BLaER1 treated with 17β-estradiol and CSF1 and Interleukin-3, amounts not matched to agents 10 nM and 100 nM (cell line): ENCODE data around the gene PLEKHA7.

Source experiments
- H3K27ac ChIP-seq, 11 experiments: shearing (Covaris generic); formaldehyde crosslinking; 2 replicates each; pipeline ENCODE4 v1.8.1; 2022
- H3K27me3 ChIP-seq, 11 experiments: shearing (Covaris generic); formaldehyde crosslinking; 2 replicates each; pipeline ENCODE4 v1.8.1; 2022
- H3K36me3 ChIP-seq, 11 experiments: shearing (Covaris generic); formaldehyde crosslinking; 2 replicates each; pipeline ENCODE4 v1.8.1; 2022
- H3K4me1 ChIP-seq, 10 experiments: shearing (Covaris generic); formaldehyde crosslinking; 2 replicates each; pipeline ENCODE4 v1.8.1; 2022
- H3K4me2 ChIP-seq, 11 experiments: shearing (Covaris generic); formaldehyde crosslinking; 2 replicates each; pipeline ENCODE4 v1.8.1; 2022
- H3K4me3 ChIP-seq, 10 experiments: shearing (Covaris generic); formaldehyde crosslinking; 2 replicates each; pipeline ENCODE4 v1.8.1; 2022
- H3K9ac ChIP-seq, 11 experiments: shearing (Covaris generic); formaldehyde crosslinking; 2 replicates each; pipeline ENCODE4 v1.8.1; 2022
- H3K9me3 ChIP-seq, 11 experiments: shearing (Covaris generic); formaldehyde crosslinking; replicated peaks in 1 of 11; 2 replicates each; pipeline ENCODE4 v1.8.1; 2022
- H4K20me1 ChIP-seq, 11 experiments: shearing (Covaris generic); formaldehyde crosslinking; 2 replicates each; pipeline ENCODE4 v1.8.1; 2022
- Cebpa-rat ChIP-seq, 11 experiments: shearing (Covaris generic); IDR thresholded peaks; 2 replicates each; pipeline ENCODE4 v1.8.1; 2022

PLEKHA7 gene

GRCh38 chr11:16815047-16815767 is 199.0 kb downstream of the PLEKHA7 start:
- H3K9me3 ChIP-seq = no peaks in the 10 kb centered on the region
- H3K27ac ChIP-seq = no peak overlapping the region
- H3K27me3 ChIP-seq = no peaks in the 10 kb centered on the region
- no peak overlapping the region for H3K9ac ChIP-seq
- H3K4me3 ChIP-seq = no peak overlapping the region
- H4K20me1 ChIP-seq = no peaks in the 10 kb centered on the region
- H3K4me1 ChIP-seq = peaks cover 0 to 56% (median 18%) of the 10 kb centered on the region in 10 experiments; a peak in 12 of 20 replicates
- no peaks in the 10 kb centered on the region for H3K36me3 ChIP-seq
- TF ChIP-seq Cebpa-rat (IDR thresholded peaks at IDR 0.05) = no peak
- peak overlapping the region in 3 of 11 experiments; percentile 6 to 51 (median 42); a peak in 5 of 22 replicates for H3K4me2 ChIP-seq

- no peaks in the 10 kb centered on the region for H4K20me1 ChIP-seq
- H3K9me3 ChIP-seq = no peaks in the 10 kb centered on the region
- no peak overlapping the region for H3K9ac ChIP-seq
- no peak overlapping the region for H3K4me3 ChIP-seq
- H3K27ac ChIP-seq = no peak overlapping the region
- H3K27me3 ChIP-seq = no peaks in the 10 kb centered on the region
- peak overlapping the region in 3 of 11 experiments; percentile 6 to 51 (median 42); a peak in 4 of 22 replicates for H3K4me2 ChIP-seq
- H3K36me3 ChIP-seq = no peaks in the 10 kb centered on the region
- H3K4me1 ChIP-seq = peaks cover 0 to 63% (median 18%) of the 10 kb centered on the region in 10 experiments; a peak in 12 of 20 replicates
- no peak for TF ChIP-seq Cebpa-rat (IDR thresholded peaks at IDR 0.05)
These were observed 199.7 kb downstream of the PLEKHA7 start for GRCh38 chr11:16814410-16815046.

GRCh38 chr11:16813126-16813525 is 201.1 kb downstream of the PLEKHA7 start:
- TF ChIP-seq Cebpa-rat (IDR thresholded peaks at IDR 0.05) = no peak
- Histone ChIP-seq H3K9me3 (no peaks in the 10 kb centered on the region), H3K4me2 (peak overlapping the region in 1 of 11 experiments; percentile 35; a peak in 1 of 22 replicates)

GRCh38 chr11:16812274-16812673 is 201.9 kb downstream of the PLEKHA7 start:
- Histone ChIP-seq H3K4me2 (no peak overlapping the region), H3K9ac (no peak overlapping the region), H3K27me3 (no peaks in the 10 kb centered on the region)

More at GRCh38 chr11:16813126-16813525, 201.1 kb downstream of the PLEKHA7 start:
- Histone ChIP-seq H3K36me3 (no peaks in the 10 kb centered on the region), H3K9ac (no peak overlapping the region), H4K20me1 (no peaks in the 10 kb centered on the region), H3K27me3 (no peaks in the 10 kb centered on the region), H3K27ac (no peak overlapping the region), H3K4me1 (peaks cover 0 to 71% (median 18%) of the 10 kb centered on the region in 10 experiments; a peak in 13 of 20 replicates), H3K4me3 (no peak overlapping the region)

GRCh38 chr11:16811136-16812020 is 202.8 kb downstream of the PLEKHA7 start:
- no peaks in the 10 kb centered on the region for H3K27me3 ChIP-seq
- H3K9me3 ChIP-seq = no peaks in the 10 kb centered on the region
- no peaks in the 10 kb centered on the region for H4K20me1 ChIP-seq
- no peak overlapping the region for H3K9ac ChIP-seq
- peaks cover 12 to 72% (median 22%) of the 10 kb centered on the region in 10 experiments for H3K4me1 ChIP-seq
- H3K36me3 ChIP-seq = no peaks in the 10 kb centered on the region
- H3K4me2 ChIP-seq = 0 out of 22 replicates have a peak overlapping the region, but pooled peaks of 1 of the 11 experiments have one; percentile 80
- H3K27ac ChIP-seq = no peak overlapping the region
- H3K4me3 ChIP-seq = no peak overlapping the region
- TF ChIP-seq Cebpa-rat (IDR thresholded peaks at IDR 0.05) = no peak

More at GRCh38 chr11:16812274-16812673, 201.9 kb downstream of the PLEKHA7 start:
- TF ChIP-seq Cebpa-rat (IDR thresholded peaks at IDR 0.05) = no peak
- Histone ChIP-seq H3K27ac (no peak overlapping the region), H3K4me3 (no peak overlapping the region), H3K9me3 (no peaks in the 10 kb centered on the region), H3K36me3 (no peaks in the 10 kb centered on the region), H3K4me1 (peaks cover 6 to 71% (median 19%) of the 10 kb centered on the region in 10 experiments), H4K20me1 (no peaks in the 10 kb centered on the region)

- Histone ChIP-seq H4K20me1 (no peaks in the 10 kb centered on the region), H3K9ac (no peak overlapping the region), H3K36me3 (no peaks in the 10 kb centered on the region), H3K9me3 (no peaks in the 10 kb centered on the region), H3K27ac (0 out of 22 replicates have a peak overlapping the region, but pooled peaks of 1 of the 11 experiments have one; percentile 1), H3K4me2 (peak overlapping the region in 3 of 11 experiments; percentile 32 to 80 (median 76); a peak in 6 of 22 replicates), H3K27me3 (no peaks in the 10 kb centered on the region), H3K4me3 (no peak overlapping the region), H3K4me1 (peaks cover 12 to 78% (median 22%) of the 10 kb centered on the region in 10 experiments)
- TF ChIP-seq Cebpa-rat (IDR thresholded peaks at IDR 0.05) = no peak
These were observed 204.1 kb downstream of the PLEKHA7 start for GRCh38 chr11:16809886-16810668.

- Histone ChIP-seq H3K27me3 (no peaks in the 10 kb centered on the region), H3K36me3 (no peaks in the 10 kb centered on the region), H3K4me2 (peak overlapping the region; percentile 29 to 83 (median 70)), H3K9ac (peak overlapping the region in 2 of 11 experiments; percentile 9 to 28; a peak in 2 of 22 replicates), H3K27ac (peak overlapping the region in 5 of 11 experiments; percentile 3 to 37 (median 27); a peak in 3 of 22 replicates), H3K4me3 (no peak overlapping the region), H3K4me1 (peaks cover 12 to 58% (median 19%) of the 10 kb centered on the region in 10 experiments), H3K9me3 (no peaks in the 10 kb centered on the region), H4K20me1 (no peaks in the 10 kb centered on the region)
- no peak for TF ChIP-seq Cebpa-rat (IDR thresholded peaks at IDR 0.05)
These were observed 206.9 kb downstream of the PLEKHA7 start for GRCh38 chr11:16807306-16807705.

GRCh38 chr11:16806791-16807190 is 207.4 kb downstream of the PLEKHA7 start:
- TF ChIP-seq Cebpa-rat (IDR thresholded peaks at IDR 0.05) = no peak
- peak overlapping the region in 4 of 11 experiments; percentile 3 to 37 (median 24); a peak in 2 of 22 replicates for H3K27ac ChIP-seq
- no peaks in the 10 kb centered on the region for H3K36me3 ChIP-seq
- H3K4me2 ChIP-seq = peak overlapping the region; percentile 29 to 83 (median 70); a peak in 21 of 22 replicates
- H3K9ac ChIP-seq = peak overlapping the region in 2 of 11 experiments; percentile 9 to 28; a peak in 2 of 22 replicates
- no peaks in the 10 kb centered on the region for H3K9me3 ChIP-seq
- H4K20me1 ChIP-seq = no peaks in the 10 kb centered on the region
- peaks cover 12 to 58% (median 19%) of the 10 kb centered on the region in 10 experiments for H3K4me1 ChIP-seq
- no peaks in the 10 kb centered on the region for H3K27me3 ChIP-seq
- no peak overlapping the region for H3K4me3 ChIP-seq
